ENCODE measurements around the gene MSI2.
"Not testable (repeated sequence)": the region's sequence is repeated elsewhere in the genome, so short reads cannot be mapped to it uniquely, and the experiment has no call there.

The MSI2 gene

DNA sequence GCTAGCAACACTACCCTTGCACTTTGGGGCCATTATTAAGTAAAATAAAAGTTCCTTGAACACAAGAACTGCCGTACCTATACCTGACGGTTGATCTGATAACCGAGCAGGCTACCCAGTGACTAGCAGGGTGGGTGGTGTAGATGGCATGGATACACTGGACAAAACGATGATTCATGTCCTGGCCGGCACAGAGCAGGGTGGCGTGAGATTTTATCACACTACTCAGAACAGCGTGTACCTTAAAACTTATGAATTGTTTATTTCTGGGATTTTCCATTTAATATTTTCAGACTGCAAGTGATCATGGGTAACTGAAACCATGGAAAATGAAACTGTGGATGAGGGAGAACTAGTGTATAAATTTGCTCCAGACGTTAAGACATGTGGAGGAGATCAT, 41.0 kb upstream of the MSI2 start:
- DNase-seq (ENCODE audit: low read depth, low spot score) = no peak
- Histone ChIP-seq H3K4me1 (ENCODE audit: insufficient read depth, insufficient read length) (peaks cover 6% of the 10 kb centered on the region), H3K27me3 (ENCODE audit: insufficient read depth, insufficient read length) (no peaks in the 10 kb centered on the region), H3K4me3 (ENCODE audit: insufficient read length, low read depth) (no peak overlapping the region), H3K9me3 (ENCODE audit: insufficient read depth, low read length) (no peaks in the 10 kb centered on the region), H3K36me3 (ENCODE audit: insufficient read depth, insufficient read length, low read length) (no peaks in the 10 kb centered on the region), H3K9ac (ENCODE audit: insufficient read length, low read depth) (no peak overlapping the region)
- TF ChIP-seq ZNF274 (IDR thresholded peaks at IDR 0.05; ENCODE audit: low read depth, low read length) = no peak
- no peak for TF ChIP-seq SUZ12 (IDR thresholded peaks at IDR 0.05; ENCODE audit: extremely low read depth, insufficient read depth, insufficient read length)
- TF ChIP-seq YY1 (IDR thresholded peaks at IDR 0.05; ENCODE audit: insufficient read depth, insufficient read length) = no peak

DNA sequence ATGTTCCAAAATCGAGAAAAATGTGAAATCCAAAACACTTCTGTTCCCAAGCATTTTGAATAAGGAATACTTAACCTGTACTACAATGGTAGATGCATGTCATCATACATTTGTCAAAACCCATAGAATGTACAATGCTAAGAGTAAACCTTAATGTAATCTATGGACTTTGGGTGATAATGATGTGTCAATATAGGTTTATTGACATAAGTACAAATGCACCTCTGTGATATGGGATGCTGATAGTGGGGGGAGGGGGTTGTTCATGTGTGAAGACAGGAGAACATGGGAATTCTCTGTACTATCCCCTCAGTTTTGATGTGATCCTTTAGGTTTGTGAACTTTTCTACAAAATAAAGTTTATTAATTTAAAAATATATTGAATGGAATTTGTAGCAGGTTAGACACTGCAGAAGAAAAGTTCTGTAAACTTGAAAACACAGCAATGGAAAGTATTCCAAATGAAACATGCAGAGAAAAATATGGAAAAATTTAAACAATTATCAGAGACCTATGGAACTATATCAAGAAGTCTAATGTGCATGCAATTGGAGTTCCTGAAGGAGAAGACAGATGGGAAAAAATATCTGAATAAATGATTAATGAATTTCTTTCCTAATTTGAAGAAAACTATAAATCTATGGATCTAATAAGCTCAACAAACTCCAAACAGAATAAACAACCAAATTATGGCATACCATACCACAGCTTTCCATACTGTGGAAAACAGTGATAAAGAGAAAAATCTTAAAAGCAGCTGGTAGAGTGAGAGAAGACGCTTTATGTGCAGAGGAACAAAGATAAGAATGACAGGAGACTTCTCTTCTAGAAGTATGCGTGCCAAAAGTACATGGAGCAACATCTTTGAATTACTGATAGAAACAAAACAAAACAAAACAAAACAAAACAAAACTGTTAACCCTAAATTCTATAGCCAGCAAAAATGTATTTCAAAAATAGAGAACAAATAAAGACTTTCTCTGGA, 34.7 kb upstream of the MSI2 start:
- DNase-seq (ENCODE audit: low read depth, low spot score) = no peak
- H3K9me3 ChIP-seq (ENCODE audit: insufficient read depth, low read length) = peaks cover 14% of the 10 kb centered on the region
- no peaks in the 10 kb centered on the region for H3K4me1 ChIP-seq (ENCODE audit: insufficient read depth, insufficient read length)
- H3K27me3 ChIP-seq (ENCODE audit: insufficient read depth, insufficient read length) = no peaks in the 10 kb centered on the region
- H3K36me3 ChIP-seq (ENCODE audit: insufficient read depth, insufficient read length, low read length) = no peaks in the 10 kb centered on the region
- TF ChIP-seq SUZ12 (IDR thresholded peaks at IDR 0.05; ENCODE audit: extremely low read depth, insufficient read depth, insufficient read length) = no peak
- no peak for TF ChIP-seq YY1 (IDR thresholded peaks at IDR 0.05; ENCODE audit: insufficient read depth, insufficient read length)
- TF ChIP-seq ZNF274 (IDR thresholded peaks at IDR 0.05; ENCODE audit: low read depth, low read length) = no peak
- no peak overlapping the region for H3K9ac ChIP-seq (ENCODE audit: insufficient read length, low read depth)
- H3K4me3 ChIP-seq (ENCODE audit: insufficient read length, low read depth) = no peak overlapping the region

DNA sequence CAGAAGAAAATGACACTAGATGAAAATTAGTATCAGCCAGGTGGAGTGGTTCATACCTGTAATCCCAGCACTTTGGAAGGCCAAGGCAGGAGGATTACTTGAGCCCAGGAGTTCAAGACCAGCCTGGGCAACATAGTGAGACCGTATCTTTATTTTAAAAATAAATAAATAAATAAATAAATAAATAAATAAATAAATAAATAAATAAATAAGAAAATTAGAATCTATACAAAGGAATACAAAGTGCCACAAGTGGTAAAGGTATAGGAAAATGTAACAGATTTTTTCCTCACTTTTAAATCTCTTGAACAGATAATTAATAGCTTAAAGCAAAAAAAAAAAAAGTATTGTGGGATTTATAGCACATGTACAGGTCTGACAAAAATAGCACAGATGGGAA, 33.9 kb upstream of the MSI2 start:
- H3K9me3 ChIP-seq (ENCODE audit: insufficient read depth, low read length) = peaks cover 14% of the 10 kb centered on the region

DNA sequence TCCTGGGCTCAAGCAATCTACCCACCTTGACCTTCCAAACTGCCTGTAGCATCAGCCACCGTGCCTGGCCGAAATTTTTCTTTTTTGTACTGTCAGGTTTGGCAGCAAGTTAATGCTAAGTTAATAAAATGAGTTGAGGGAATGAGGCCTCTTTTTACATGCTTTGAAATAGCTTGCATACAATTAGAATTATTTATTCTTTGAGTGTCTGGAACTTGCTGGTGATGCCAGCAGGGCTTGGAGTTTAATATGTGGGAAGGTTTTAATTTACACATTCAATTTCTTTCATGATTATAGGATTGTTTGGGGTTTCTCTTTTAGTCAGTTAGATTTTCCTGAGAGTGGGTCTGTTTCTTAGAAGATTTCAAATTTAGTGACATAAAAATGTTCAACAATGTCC, 31.2 kb upstream of the MSI2 start:
- Histone ChIP-seq H3K4me1 (ENCODE audit: insufficient read depth, insufficient read length) (no peaks in the 10 kb centered on the region), H3K4me3 (ENCODE audit: insufficient read length, low read depth) (no peak overlapping the region), H3K27me3 (ENCODE audit: insufficient read depth, insufficient read length) (no peaks in the 10 kb centered on the region), H3K9me3 (ENCODE audit: insufficient read depth, low read length) (peaks cover 14% of the 10 kb centered on the region), H3K36me3 (ENCODE audit: insufficient read depth, insufficient read length, low read length) (no peaks in the 10 kb centered on the region), H3K9ac (ENCODE audit: insufficient read length, low read depth) (no peak overlapping the region)
- TF ChIP-seq ZNF274 (IDR thresholded peaks at IDR 0.05; ENCODE audit: low read depth, low read length) (no peak), SUZ12 (IDR thresholded peaks at IDR 0.05; ENCODE audit: extremely low read depth, insufficient read depth, insufficient read length) (no peak), YY1 (IDR thresholded peaks at IDR 0.05; ENCODE audit: insufficient read depth, insufficient read length) (no peak)
- DNase-seq (ENCODE audit: low read depth, low spot score) = no peak

More for the DNA sequence above, 33.9 kb upstream of the MSI2 start:
- not testable (repeated sequence) for H3K36me3 ChIP-seq (ENCODE audit: insufficient read depth, insufficient read length, low read length); H3K4me1 ChIP-seq (ENCODE audit: insufficient read depth, insufficient read length); DNase-seq (ENCODE audit: low read depth, low spot score); H3K9ac ChIP-seq (ENCODE audit: insufficient read length, low read depth); H3K4me3 ChIP-seq (ENCODE audit: insufficient read length, low read depth); H3K27me3 ChIP-seq (ENCODE audit: insufficient read depth, insufficient read length)

DNA sequence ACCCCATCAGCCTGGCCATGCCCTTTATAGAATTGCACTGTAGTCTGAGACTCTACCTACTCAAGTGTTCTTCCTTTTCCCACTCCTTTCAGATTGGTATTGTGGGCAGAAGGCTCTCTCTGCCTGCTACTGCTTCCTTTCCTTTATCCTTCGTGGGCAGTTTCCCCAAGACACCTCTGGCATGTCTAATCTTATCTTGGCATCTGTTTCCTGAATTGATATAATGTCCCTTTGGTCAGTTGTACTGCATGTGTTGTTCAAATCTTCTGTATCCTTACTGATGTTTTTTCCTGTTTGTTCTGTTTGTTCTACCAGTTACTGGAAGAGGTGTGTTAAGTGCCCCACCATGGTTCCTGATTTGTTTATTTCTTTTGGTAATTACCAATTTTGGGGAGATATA, 29.5 kb upstream of the MSI2 start:
- no peak for DNase-seq (ENCODE audit: low read depth, low spot score)

DNA sequence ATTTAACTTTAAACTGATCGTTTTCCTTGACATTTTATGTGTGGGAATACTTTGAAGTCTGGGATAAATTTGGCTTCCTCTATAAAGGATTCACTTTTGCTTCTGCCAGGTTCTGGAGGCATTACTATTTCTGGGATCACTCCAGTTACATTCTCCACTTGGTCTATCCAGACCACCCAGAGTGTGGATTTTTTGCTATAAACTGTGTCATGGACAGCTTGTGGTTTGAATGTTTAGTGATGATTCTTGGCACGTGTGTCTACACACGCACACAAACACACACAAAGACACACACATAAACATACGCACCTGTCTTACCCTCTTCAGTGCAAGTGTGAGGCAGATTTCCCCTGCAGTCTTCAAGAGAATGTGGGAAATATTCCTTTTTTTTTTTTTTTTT, 27.4 kb upstream of the MSI2 start:
- no peak for TF ChIP-seq ZNF274 (IDR thresholded peaks at IDR 0.05; ENCODE audit: low read depth, low read length)
- DNase-seq (ENCODE audit: low read depth, low spot score) = no peak
- H3K9ac ChIP-seq (ENCODE audit: insufficient read length, low read depth) = no peak overlapping the region
- H3K4me3 ChIP-seq (ENCODE audit: insufficient read length, low read depth) = no peak overlapping the region
- H3K36me3 ChIP-seq (ENCODE audit: insufficient read depth, insufficient read length, low read length) = no peaks in the 10 kb centered on the region
- H3K9me3 ChIP-seq (ENCODE audit: insufficient read depth, low read length) = no peaks in the 10 kb centered on the region
- H3K4me1 ChIP-seq (ENCODE audit: insufficient read depth, insufficient read length) = no peaks in the 10 kb centered on the region
- no peaks in the 10 kb centered on the region for H3K27me3 ChIP-seq (ENCODE audit: insufficient read depth, insufficient read length)

More for the DNA sequence above, 29.5 kb upstream of the MSI2 start:
- Histone ChIP-seq H3K36me3 (ENCODE audit: insufficient read depth, insufficient read length, low read length) (no peaks in the 10 kb centered on the region), H3K27me3 (ENCODE audit: insufficient read depth, insufficient read length) (no peaks in the 10 kb centered on the region), H3K9me3 (ENCODE audit: insufficient read depth, low read length) (peaks cover 6% of the 10 kb centered on the region), H3K9ac (ENCODE audit: insufficient read length, low read depth) (no peak overlapping the region), H3K4me3 (ENCODE audit: insufficient read length, low read depth) (no peak overlapping the region), H3K4me1 (ENCODE audit: insufficient read depth, insufficient read length) (no peaks in the 10 kb centered on the region)
- TF ChIP-seq YY1 (IDR thresholded peaks at IDR 0.05; ENCODE audit: insufficient read depth, insufficient read length) (no peak), ZNF274 (IDR thresholded peaks at IDR 0.05; ENCODE audit: low read depth, low read length) (no peak), SUZ12 (IDR thresholded peaks at IDR 0.05; ENCODE audit: extremely low read depth, insufficient read depth, insufficient read length) (no peak)

DNA sequence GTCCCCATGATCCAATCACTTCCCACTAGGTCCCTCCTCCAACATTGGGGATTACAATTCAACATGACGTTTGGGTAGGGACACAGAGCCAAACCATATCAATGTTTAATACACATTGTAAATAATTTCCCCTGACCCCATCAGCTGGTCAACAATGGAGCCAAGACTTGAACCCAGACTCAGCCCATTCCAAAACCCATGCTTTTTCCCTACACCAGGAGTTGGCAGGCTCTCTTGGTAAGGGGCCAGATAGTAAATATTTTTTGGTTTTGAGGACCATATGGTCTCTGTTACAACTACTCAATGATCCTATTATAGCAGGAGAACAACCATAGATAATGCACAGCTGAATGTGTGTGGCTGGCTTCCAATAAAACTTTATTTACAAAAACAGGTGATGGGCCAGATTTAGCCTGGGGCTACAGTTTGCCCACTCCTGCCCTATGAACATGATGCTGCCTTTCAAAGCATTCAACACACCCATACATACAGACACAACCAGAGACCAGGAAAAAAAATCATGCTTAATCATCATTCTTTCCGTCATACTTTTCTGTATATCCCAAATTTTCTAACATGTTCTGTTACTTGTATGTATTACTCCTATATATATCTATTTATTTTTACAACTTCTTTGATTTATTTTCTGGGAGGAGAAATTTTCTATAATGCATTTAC, 22.1 kb upstream of the MSI2 start:
- no peaks in the 10 kb centered on the region for H3K9me3 ChIP-seq (ENCODE audit: insufficient read depth, low read length)
- TF ChIP-seq SUZ12 (IDR thresholded peaks at IDR 0.05; ENCODE audit: extremely low read depth, insufficient read depth, insufficient read length) (no peak), YY1 (IDR thresholded peaks at IDR 0.05; ENCODE audit: insufficient read depth, insufficient read length) (no peak), ZNF274 (IDR thresholded peaks at IDR 0.05; ENCODE audit: low read depth, low read length) (no peak)
- no peak for DNase-seq (ENCODE audit: low read depth, low spot score)
- no peaks in the 10 kb centered on the region for H3K36me3 ChIP-seq (ENCODE audit: insufficient read depth, insufficient read length, low read length)
- H3K4me3 ChIP-seq (ENCODE audit: insufficient read length, low read depth) = no peak overlapping the region
- H3K9ac ChIP-seq (ENCODE audit: insufficient read length, low read depth) = no peak overlapping the region
- no peaks in the 10 kb centered on the region for H3K4me1 ChIP-seq (ENCODE audit: insufficient read depth, insufficient read length)
- no peaks in the 10 kb centered on the region for H3K27me3 ChIP-seq (ENCODE audit: insufficient read depth, insufficient read length)
